WI38 (cell line): ENCODE data around the gene SVEP1.

Experiments
- H3K4me3 ChIP-seq: 2 replicates; pipeline ENCODE4 v1.5.1; 2011; ENCODE audit warnings: low read depth, mild to moderate bottlenecking, control low read depth, low read length
- CTCF ChIP-seq: IDR thresholded peaks from 2 replicates; pipeline ENCODE4 v1.5.1; 2012; ENCODE audit warnings: low read depth, mild to moderate bottlenecking, control low read depth, low read length

Gene SVEP1

GRCh38 chr9:110440172-110440571 lies 139.4 kb downstream of the SVEP1 start:
- TF ChIP-seq CTCF, result no peak
- H3K4me3 ChIP-seq, result no peak overlapping the region

GRCh38 chr9:110432253-110432652 lies 147.3 kb downstream of the SVEP1 start:
- no peak overlapping the region for H3K4me3 ChIP-seq
- no peak for TF ChIP-seq CTCF

- H3K4me3 ChIP-seq, result no peak overlapping the region
- TF ChIP-seq CTCF, result peak; percentile 21; the same call in 1 of the 2 replicates
Measured at GRCh38 chr9:110429453-110429852, 150.1 kb downstream of the SVEP1 start.

GRCh38 chr9:110427497-110428104 lies 151.9 kb downstream of the SVEP1 start:
- no peak overlapping the region for H3K4me3 ChIP-seq
- peak; percentile 26; the same call in 1 of the 2 replicates for TF ChIP-seq CTCF

- TF ChIP-seq CTCF, result no peak
- H3K4me3 ChIP-seq, result no peak overlapping the region
Measured at GRCh38 chr9:110426052-110426709, 153.4 kb downstream of the SVEP1 start.

- no peak for TF ChIP-seq CTCF
- no peak overlapping the region for H3K4me3 ChIP-seq
Measured at GRCh38 chr9:110414471-110414870, 165.1 kb downstream of the SVEP1 start.

- TF ChIP-seq CTCF, result no peak
- no peak overlapping the region for H3K4me3 ChIP-seq
Measured at GRCh38 chr9:110410961-110411360, 168.6 kb downstream of the SVEP1 start.
